ENCODE data around the gene CASK.

CASK gene

DNA sequence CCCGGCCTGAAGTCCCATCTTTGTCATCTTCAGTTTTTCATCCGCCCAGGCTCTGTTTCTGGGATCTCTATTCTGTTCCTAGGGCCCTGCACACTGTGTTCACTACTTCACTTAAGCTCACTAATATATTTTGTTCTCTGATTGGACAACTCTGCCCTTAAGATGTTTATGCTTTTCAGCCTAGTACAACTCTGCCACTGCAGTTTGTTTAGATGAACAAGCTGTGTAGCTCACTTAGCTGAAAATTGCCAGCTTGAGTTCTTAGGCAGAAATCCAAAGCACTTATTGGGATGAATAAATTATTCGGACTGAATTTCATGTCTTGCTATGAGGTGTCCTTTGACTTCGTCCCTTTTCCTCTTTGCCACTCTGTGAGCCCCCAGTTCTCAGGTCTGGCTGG lies 415.4 kb downstream of the CASK start:
- H2AK5ac ChIP-seq (ENCODE audit: low read length, severe bottlenecking): no peak overlapping the region
- no peak overlapping the region for H4K8ac ChIP-seq (ENCODE audit: low read length)
- 89% methylated on average over 4 of the region's 4 CpGs for WGBS
- no peak overlapping the region for H3K4me3 ChIP-seq (ENCODE audit: insufficient read depth in 1 of 2, low read depth in 1 of 2, low read length in 2 of 2)
- H3K27ac ChIP-seq (ENCODE audit: low read length, poor library complexity, severe bottlenecking): no peak overlapping the region
- H2BK5ac ChIP-seq (ENCODE audit: low read depth, low read length, poor library complexity, severe bottlenecking): no peak overlapping the region
- peak; percentile 56 for DNase-seq
- H4K91ac ChIP-seq (ENCODE audit: low read length): no peak overlapping the region
- no peaks in the 10 kb centered on the region for H3K36me3 ChIP-seq (ENCODE audit: control insufficient read depth in 1 of 2, insufficient read depth in 2 of 2, low read depth in 1 of 2, low read length in 2 of 2)
- H2AFZ ChIP-seq (ENCODE audit: low read depth, low read length): no peak overlapping the region
- H3K9ac ChIP-seq (ENCODE audit: low read length): no peak overlapping the region
- H3K9me3 ChIP-seq (ENCODE audit: control insufficient read depth, low read length): no peaks in the 10 kb centered on the region
- H3K4me1 ChIP-seq (ENCODE audit: control insufficient read depth, insufficient read depth, low read depth, low read length): no peaks in the 10 kb centered on the region
- no peak overlapping the region for H3K23ac ChIP-seq (ENCODE audit: low read length in 2 of 2)
- H3K79me1 ChIP-seq (replicated peaks; ENCODE audit: low read length, poor library complexity, severe bottlenecking): no peaks in the 10 kb centered on the region
- H3K4me2 ChIP-seq (ENCODE audit: low read length, poor library complexity, severe bottlenecking): no peak overlapping the region
- peaks cover 0 to 7% of the 10 kb centered on the region in 2 experiments for H3K27me3 ChIP-seq (ENCODE audit: control insufficient read depth in 1 of 2, insufficient read depth in 1 of 2, low read length in 2 of 2)
- H2BK12ac ChIP-seq (ENCODE audit: low read length in 2 of 2): no peak overlapping the region
- H2BK120ac ChIP-seq (ENCODE audit: low read depth, low read length): peak overlapping the region; percentile 19
- H3K4ac ChIP-seq (ENCODE audit: low read depth in 1 of 2, low read length in 2 of 2): no peak overlapping the region
- no peak overlapping the region for H2BK15ac ChIP-seq (ENCODE audit: low read depth, poor library complexity, severe bottlenecking)
- H3K14ac ChIP-seq (ENCODE audit: low read length in 2 of 2): no peak overlapping the region
- H3K18ac ChIP-seq (ENCODE audit: low read depth in 1 of 2, low read length in 2 of 2): peak overlapping the region in 1 of 2 experiments; percentile 2

DNA sequence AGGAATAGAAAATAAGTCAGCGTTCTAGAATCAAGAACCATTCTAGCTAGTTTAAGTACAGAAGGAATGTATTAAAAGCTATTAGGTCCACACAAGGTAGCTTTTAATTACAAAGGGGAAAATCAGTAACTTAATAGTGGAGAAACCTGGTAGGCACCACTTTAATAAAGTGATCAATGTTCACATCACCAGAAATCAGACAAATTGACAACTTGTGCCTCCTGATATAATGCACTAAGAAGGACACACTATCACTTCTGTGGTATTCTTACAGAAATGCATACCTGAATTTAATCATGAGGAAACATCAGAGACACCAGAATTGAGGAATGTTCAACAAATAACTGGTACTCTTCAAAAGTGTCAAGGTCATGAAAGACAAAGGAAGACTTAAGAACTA lies 421.4 kb downstream of the CASK start:
- Histone ChIP-seq H3K23ac (ENCODE audit: low read length in 2 of 2) (no peak overlapping the region), H3K4me1 (ENCODE audit: control insufficient read depth, insufficient read depth, low read depth, low read length) (no peaks in the 10 kb centered on the region), H3K27ac (ENCODE audit: low read length, poor library complexity, severe bottlenecking) (no peak overlapping the region), H3K9me3 (ENCODE audit: control insufficient read depth, low read length) (peaks cover 6% of the 10 kb centered on the region), H3K9ac (ENCODE audit: low read length) (no peak overlapping the region), H3K18ac (ENCODE audit: low read depth in 1 of 2, low read length in 2 of 2) (no peak overlapping the region), H3K4ac (ENCODE audit: low read depth in 1 of 2, low read length in 2 of 2) (no peak overlapping the region), H3K4me2 (ENCODE audit: low read length, poor library complexity, severe bottlenecking) (no peak overlapping the region), H3K4me3 (ENCODE audit: insufficient read depth in 1 of 2, low read depth in 1 of 2, low read length in 2 of 2) (no peak overlapping the region), H4K91ac (ENCODE audit: low read length) (no peak overlapping the region), H2BK15ac (ENCODE audit: low read depth, poor library complexity, severe bottlenecking) (no peak overlapping the region), H3K36me3 (ENCODE audit: control insufficient read depth in 1 of 2, insufficient read depth in 2 of 2, low read depth in 1 of 2, low read length in 2 of 2) (no peaks in the 10 kb centered on the region), H2BK120ac (ENCODE audit: low read depth, low read length) (no peak overlapping the region), H3K27me3 (ENCODE audit: control insufficient read depth in 1 of 2, insufficient read depth in 1 of 2, low read length in 2 of 2) (peaks cover 0 to 8% of the 10 kb centered on the region in 2 experiments), H2AFZ (ENCODE audit: low read depth, low read length) (no peak overlapping the region), H3K79me1 (replicated peaks; ENCODE audit: low read length, poor library complexity, severe bottlenecking) (no peaks in the 10 kb centered on the region), H2BK12ac (ENCODE audit: low read length in 2 of 2) (no peak overlapping the region), H2AK5ac (ENCODE audit: low read length, severe bottlenecking) (no peak overlapping the region), H2BK5ac (ENCODE audit: low read depth, low read length, poor library complexity, severe bottlenecking) (no peak overlapping the region), H4K8ac (ENCODE audit: low read length) (no peak overlapping the region), H3K14ac (ENCODE audit: low read length in 2 of 2) (no peak overlapping the region)
- DNase-seq: no peak
- whole genome bisulfite sequencing: no CpG with 5 or more reads among the region's 1 CpG

DNA sequence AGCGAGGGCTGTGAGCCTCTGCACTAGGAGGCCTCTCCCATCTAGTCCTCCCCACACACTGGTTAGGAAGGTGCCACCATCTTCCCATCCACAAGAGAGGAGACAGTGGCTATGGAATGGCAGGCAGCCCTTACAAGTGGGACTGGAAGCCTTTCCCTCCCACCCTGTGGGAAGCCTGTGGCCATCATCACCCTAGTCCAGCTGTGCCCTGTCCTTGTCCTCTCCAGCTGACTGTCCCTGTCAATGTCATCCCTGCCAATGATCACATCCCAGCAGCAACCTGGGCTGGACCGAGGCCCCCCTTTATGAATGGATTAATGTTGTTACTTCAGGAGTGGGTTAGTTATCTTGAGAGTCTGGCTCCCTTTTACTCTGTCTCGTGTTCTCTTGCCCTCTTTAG lies 423.4 kb downstream of the CASK start:
- Histone ChIP-seq H2BK5ac (ENCODE audit: low read depth, low read length, poor library complexity, severe bottlenecking) (no peak overlapping the region), H3K9me3 (ENCODE audit: control insufficient read depth, low read length) (peaks cover 6% of the 10 kb centered on the region), H3K18ac (ENCODE audit: low read depth in 1 of 2, low read length in 2 of 2) (no peak overlapping the region), H3K4ac (ENCODE audit: low read depth in 1 of 2, low read length in 2 of 2) (no peak overlapping the region), H3K27ac (ENCODE audit: low read length, poor library complexity, severe bottlenecking) (no peak overlapping the region), H3K79me1 (replicated peaks; ENCODE audit: low read length, poor library complexity, severe bottlenecking) (no peaks in the 10 kb centered on the region), H3K36me3 (ENCODE audit: control insufficient read depth in 1 of 2, insufficient read depth in 2 of 2, low read depth in 1 of 2, low read length in 2 of 2) (no peaks in the 10 kb centered on the region), H4K8ac (ENCODE audit: low read length) (no peak overlapping the region), H3K4me3 (ENCODE audit: insufficient read depth in 1 of 2, low read depth in 1 of 2, low read length in 2 of 2) (no peak overlapping the region), H3K14ac (ENCODE audit: low read length in 2 of 2) (peak overlapping the region in 1 of 2 experiments; percentile 28), H4K91ac (ENCODE audit: low read length) (no peak overlapping the region), H3K4me1 (ENCODE audit: control insufficient read depth, insufficient read depth, low read depth, low read length) (no peaks in the 10 kb centered on the region), H2BK15ac (ENCODE audit: low read depth, poor library complexity, severe bottlenecking) (no peak overlapping the region), H2AFZ (ENCODE audit: low read depth, low read length) (no peak overlapping the region), H3K9ac (ENCODE audit: low read length) (no peak overlapping the region), H3K27me3 (ENCODE audit: control insufficient read depth in 1 of 2, insufficient read depth in 1 of 2, low read length in 2 of 2) (peaks cover 0 to 8% of the 10 kb centered on the region in 2 experiments), H2BK120ac (ENCODE audit: low read depth, low read length) (no peak overlapping the region), H3K23ac (ENCODE audit: low read length in 2 of 2) (no peak overlapping the region), H2AK5ac (ENCODE audit: low read length, severe bottlenecking) (no peak overlapping the region), H2BK12ac (ENCODE audit: low read length in 2 of 2) (no peak overlapping the region), H3K4me2 (ENCODE audit: low read length, poor library complexity, severe bottlenecking) (no peak overlapping the region)
- no peak for DNase-seq
- WGBS: 83% methylated on average over 1 of the region's 3 CpGs

DNA sequence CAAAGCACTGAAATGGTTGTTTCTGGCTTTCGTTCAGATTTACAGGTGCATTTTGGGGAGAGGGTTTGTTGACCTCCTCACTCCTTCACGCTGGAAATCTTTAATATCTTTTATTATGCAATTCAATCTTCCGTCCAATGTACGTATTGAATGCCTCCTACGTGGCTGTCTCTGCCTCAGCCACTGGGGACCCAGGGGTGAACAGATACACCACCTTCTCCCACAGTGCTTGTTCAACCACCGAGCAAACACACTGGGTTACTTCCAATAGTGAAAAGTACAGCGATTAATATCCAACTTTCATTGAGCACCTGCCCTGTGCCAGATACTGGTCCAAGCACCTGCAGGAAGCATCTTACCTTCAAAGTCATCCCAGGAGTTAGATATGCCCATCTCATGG lies 424.2 kb downstream of the CASK start:
- H3K27ac ChIP-seq (ENCODE audit: low read length, poor library complexity, severe bottlenecking): no peak overlapping the region

More for the DNA sequence above, 424.2 kb downstream of the CASK start:
- H3K36me3 ChIP-seq (ENCODE audit: control insufficient read depth in 1 of 2, insufficient read depth in 2 of 2, low read depth in 1 of 2, low read length in 2 of 2): no peaks in the 10 kb centered on the region
- no peak overlapping the region for H2AK5ac ChIP-seq (ENCODE audit: low read length, severe bottlenecking)
- WGBS: 91% methylated on average over 7 of the region's 7 CpGs
- H4K8ac ChIP-seq (ENCODE audit: low read length): no peak overlapping the region
- H3K4me3 ChIP-seq (ENCODE audit: insufficient read depth in 1 of 2, low read depth in 1 of 2, low read length in 2 of 2): no peak overlapping the region
- H2BK15ac ChIP-seq (ENCODE audit: low read depth, poor library complexity, severe bottlenecking): no peak overlapping the region
- H3K9ac ChIP-seq (ENCODE audit: low read length): no peak overlapping the region
- H3K18ac ChIP-seq (ENCODE audit: low read depth in 1 of 2, low read length in 2 of 2): no peak overlapping the region
- no peaks in the 10 kb centered on the region for H3K79me1 ChIP-seq (replicated peaks; ENCODE audit: low read length, poor library complexity, severe bottlenecking)
- H3K23ac ChIP-seq (ENCODE audit: low read length in 2 of 2): no peak overlapping the region
- no peak overlapping the region for H2BK12ac ChIP-seq (ENCODE audit: low read length in 2 of 2)
- no peak overlapping the region for H3K4ac ChIP-seq (ENCODE audit: low read depth in 1 of 2, low read length in 2 of 2)
- H3K14ac ChIP-seq (ENCODE audit: low read length in 2 of 2): no peak overlapping the region
- no peak overlapping the region for H3K4me2 ChIP-seq (ENCODE audit: low read length, poor library complexity, severe bottlenecking)
- H3K4me1 ChIP-seq (ENCODE audit: control insufficient read depth, insufficient read depth, low read depth, low read length): no peaks in the 10 kb centered on the region
- no peak overlapping the region for H4K91ac ChIP-seq (ENCODE audit: low read length)
- H3K9me3 ChIP-seq (ENCODE audit: control insufficient read depth, low read length): peaks cover 6% of the 10 kb centered on the region
- DNase-seq: no peak
- no peak overlapping the region for H2AFZ ChIP-seq (ENCODE audit: low read depth, low read length)
- H3K27me3 ChIP-seq (ENCODE audit: control insufficient read depth in 1 of 2, insufficient read depth in 1 of 2, low read length in 2 of 2): peaks cover 0 to 8% of the 10 kb centered on the region in 2 experiments
- H2BK120ac ChIP-seq (ENCODE audit: low read depth, low read length): no peak overlapping the region
- no peak overlapping the region for H2BK5ac ChIP-seq (ENCODE audit: low read depth, low read length, poor library complexity, severe bottlenecking)

Data from mesenchymal stem cell (in vitro differentiated cells and primary cell).